Coronary artery (tissue), 2 donors: ENCODE measurements around the gene MREG.

Experiments
- DNase-seq: peaks from one replicate; pipeline ENCODE4 v3.0.0-alpha.2; 2017; ENCODE audit warnings: low spot score
- H3K27ac ChIP-seq, 2 donors: fragments of 200-600 bp; sonication (generic); one replicate each; pipeline ENCODE4 v1.5.1; 2016 to 2019
- H3K4me3 ChIP-seq: fragments of 200-600 bp; sonication (generic); 2 replicates; pipeline ENCODE4 v1.5.1; 2016; ENCODE audit warnings: mild to moderate bottlenecking, moderate library complexity
- TF ChIP-seq, protein P1 (sequence below): fragments of 200-600 bp; sonication (generic); IDR thresholded peaks from one replicate; pipeline ENCODE4 v1.5.1; 2019; ENCODE audit warnings: antibody characterized with exemption

Gene MREG

DNA sequence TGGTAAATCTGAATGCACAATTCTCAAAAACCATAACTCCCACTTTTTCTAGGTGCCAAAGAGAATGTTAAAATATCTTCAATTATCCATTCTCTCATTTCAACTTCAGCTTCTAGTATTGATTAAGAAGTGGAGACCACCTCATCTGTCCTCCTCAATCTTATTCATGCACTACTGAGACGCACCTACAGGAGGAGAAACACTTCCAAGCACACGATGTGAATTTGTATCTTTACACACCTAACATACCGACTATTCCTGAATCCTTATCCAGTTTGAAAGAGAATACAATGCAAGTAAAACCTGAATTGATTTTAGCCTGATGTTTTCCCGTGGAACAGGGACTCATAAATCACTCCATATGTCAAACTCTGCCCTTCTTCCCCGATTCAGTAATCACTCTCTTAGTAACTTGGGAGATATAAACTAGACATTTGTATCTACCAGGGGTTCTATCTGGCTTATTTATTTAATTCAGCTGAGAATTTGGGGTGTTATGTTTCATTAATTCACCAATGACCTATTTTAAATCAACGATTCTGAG, 101.0 kb downstream of the MREG start:
- TF ChIP-seq, protein P1, sequence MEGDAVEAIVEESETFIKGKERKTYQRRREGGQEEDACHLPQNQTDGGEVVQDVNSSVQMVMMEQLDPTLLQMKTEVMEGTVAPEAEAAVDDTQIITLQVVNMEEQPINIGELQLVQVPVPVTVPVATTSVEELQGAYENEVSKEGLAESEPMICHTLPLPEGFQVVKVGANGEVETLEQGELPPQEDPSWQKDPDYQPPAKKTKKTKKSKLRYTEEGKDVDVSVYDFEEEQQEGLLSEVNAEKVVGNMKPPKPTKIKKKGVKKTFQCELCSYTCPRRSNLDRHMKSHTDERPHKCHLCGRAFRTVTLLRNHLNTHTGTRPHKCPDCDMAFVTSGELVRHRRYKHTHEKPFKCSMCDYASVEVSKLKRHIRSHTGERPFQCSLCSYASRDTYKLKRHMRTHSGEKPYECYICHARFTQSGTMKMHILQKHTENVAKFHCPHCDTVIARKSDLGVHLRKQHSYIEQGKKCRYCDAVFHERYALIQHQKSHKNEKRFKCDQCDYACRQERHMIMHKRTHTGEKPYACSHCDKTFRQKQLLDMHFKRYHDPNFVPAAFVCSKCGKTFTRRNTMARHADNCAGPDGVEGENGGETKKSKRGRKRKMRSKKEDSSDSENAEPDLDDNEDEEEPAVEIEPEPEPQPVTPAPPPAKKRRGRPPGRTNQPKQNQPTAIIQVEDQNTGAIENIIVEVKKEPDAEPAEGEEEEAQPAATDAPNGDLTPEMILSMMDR, result no peak
- no peak for DNase-seq

DNA sequence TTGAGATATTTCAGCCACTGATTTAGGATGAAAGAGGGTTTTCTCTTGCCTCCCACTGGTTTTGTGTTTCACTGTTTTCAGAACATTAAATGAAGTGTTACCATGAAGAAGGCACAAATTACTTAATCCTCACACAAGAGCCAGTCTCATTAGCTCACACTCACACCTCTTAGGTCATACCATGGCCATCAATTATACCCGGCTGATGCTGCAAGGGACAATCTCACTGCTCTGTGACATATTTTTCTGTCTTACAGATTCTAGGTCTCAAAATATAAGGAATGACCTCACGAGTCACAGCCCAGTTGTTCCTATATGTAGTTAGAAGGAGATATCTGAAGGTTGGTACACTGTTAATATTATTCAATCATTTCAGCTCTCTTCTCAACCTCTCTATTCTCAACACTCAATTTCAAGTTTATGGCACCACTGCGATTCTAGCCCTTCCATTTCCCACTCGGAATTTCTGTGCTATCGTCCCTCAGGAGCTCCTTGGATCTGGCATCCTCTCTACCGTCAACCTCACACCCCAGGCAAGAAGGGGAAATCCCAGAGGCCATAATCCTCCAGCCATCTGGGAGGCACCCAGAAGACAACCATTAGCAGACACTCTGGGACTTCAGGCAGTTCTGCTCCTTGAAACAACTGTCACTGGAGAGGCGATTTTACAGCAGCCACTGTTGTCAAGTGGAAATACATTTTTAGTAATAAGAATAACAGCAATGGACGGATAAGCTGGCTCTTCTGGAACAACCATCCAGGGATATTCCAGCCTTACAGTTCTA, 101.9 kb downstream of the MREG start:
- H3K27ac ChIP-seq, result no peak overlapping the region
- H3K4me3 ChIP-seq, result no peak overlapping the region
- no peak for DNase-seq
- TF ChIP-seq, protein P1, result no peak

More for the DNA sequence above, 101.0 kb downstream of the MREG start:
- no peak overlapping the region for H3K4me3 ChIP-seq
- no peak overlapping the region for H3K27ac ChIP-seq

DNA sequence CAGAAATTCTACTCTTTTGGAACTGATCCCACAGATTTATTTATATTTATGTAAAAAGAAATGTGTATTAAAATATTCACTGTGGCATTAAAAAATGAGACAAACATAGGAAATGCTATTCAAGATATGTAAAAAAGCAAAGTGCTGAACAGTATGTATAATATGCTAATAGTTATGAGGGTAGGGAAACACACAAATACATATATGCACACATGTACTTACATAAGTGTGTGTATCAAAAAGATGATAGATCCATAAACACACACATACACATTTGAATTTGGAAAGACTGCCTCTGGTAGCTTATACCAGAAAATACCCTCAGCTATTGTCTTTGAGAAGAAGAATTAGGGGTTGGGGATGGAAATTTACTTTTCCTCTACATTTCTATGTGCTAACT, 103.2 kb downstream of the MREG start:
- TF ChIP-seq, protein P1, result no peak
- DNase-seq, result no peak
- H3K4me3 ChIP-seq, result no peak overlapping the region
- H3K27ac ChIP-seq, result no peak overlapping the region

DNA sequence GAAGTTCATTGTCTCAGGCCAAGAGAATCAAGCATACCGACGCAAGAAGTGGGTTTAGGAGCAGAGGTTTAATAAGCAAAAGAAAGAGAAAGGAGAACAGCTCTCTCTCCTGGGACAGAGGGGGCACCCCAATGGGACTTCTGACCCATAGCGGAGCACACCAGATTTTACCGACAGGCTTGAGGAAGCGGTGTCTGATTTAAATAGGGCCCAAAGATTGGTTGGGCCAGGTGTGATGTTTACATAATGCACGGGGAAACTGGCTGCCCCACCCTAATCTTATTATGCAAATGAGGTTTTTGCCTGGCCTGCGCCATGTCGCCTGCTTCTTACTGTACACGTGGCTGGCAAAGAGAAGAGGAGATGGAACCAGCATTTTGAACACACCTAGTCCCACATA, 106.2 kb downstream of the MREG start:
- DNase-seq, result no peak
- Histone ChIP-seq H3K4me3 (no peak overlapping the region), H3K27ac (no peak overlapping the region)
- TF ChIP-seq, protein P1, result no peak

DNA sequence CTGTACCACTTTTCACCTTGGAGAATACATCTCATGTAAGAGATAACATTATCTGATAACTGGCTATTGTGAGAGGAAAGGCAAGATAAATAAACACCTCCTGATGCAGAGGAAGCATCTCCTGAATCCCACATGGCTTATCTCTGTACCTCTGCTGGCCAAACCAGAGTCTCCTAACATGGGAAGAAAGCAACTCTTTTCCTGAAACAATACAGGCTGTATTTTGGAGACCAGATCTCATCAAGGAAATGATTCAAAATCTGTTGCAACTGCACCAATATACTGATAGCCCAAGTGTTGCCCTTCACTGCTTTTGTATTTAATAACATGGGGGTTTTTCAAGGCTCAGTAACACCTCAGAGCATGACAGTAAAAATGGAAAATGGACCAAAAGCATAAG, 106.9 kb downstream of the MREG start:
- TF ChIP-seq, protein P1, result no peak
- Histone ChIP-seq H3K27ac (no peak overlapping the region), H3K4me3 (no peak overlapping the region)
- DNase-seq, result no peak

DNA sequence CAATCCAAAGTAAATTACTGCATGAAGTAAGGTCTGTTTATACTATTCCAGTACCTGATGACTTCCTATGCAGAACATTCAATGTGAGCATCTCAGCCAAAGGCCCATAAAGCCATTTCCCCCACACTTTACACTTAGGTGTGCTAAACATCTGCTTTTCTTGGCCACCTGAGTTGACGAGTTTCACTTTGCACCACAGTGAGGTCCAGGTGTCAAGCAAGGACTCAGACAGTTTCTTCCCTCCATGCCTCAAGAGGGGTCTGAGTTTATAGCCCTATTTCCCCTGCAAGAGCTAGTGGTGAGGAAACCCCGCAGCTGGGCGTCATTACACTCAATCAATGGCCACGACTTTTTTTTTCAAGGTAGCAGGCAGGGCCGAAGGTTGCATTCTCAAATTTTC, 107.7 kb downstream of the MREG start:
- no peak overlapping the region for H3K4me3 ChIP-seq
- no peak overlapping the region for H3K27ac ChIP-seq
- TF ChIP-seq, protein P1, result no peak
- no peak for DNase-seq

DNA sequence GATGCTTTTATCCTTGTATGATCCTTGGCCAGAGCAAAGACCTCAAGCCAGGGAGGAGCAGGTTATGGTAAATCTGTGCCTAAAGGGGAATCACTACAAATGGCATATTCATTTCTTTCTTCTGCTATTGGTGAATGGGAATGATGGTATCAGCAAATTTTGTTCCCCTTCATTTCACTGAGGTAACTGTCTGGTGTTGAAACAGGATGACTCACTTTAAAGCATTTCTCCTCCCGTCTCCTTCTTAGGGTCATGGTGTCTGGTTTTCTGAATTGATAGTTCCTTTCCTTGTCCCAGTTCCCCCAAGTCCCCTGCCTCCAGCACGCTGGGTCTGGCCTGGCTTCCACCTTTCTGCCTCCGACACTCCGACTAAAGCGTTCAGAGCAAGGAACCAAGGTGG, 109.2 kb downstream of the MREG start:
- H3K27ac ChIP-seq, result no peak overlapping the region
- H3K4me3 ChIP-seq, result no peak overlapping the region
- no peak for DNase-seq
- TF ChIP-seq, protein P1, result no peak
